T-helper 2 cell treated with Interferon-gamma antibody and Interleukin-4, amounts not matched to agents 5 μg/mL and 100 μg/mL, for 36 hours (primary cell): Measurements from ENCODE around the gene ARL15.

ENCODE experiments used
- DNase-seq: peaks from one replicate; pipeline ENCODE4 v3.0.0; 2021; ENCODE audit warnings: low spot score
- H3K27ac Mint-ChIP-seq: one replicate; pipeline ENCODE4 v1.8.0; 2021; ENCODE audit warnings: mild to moderate bottlenecking, mixed read lengths
- H3K27me3 Mint-ChIP-seq: one replicate; pipeline ENCODE4 v1.8.0; 2021; ENCODE audit warnings: low read depth, mixed read lengths
- H3K36me3 Mint-ChIP-seq: one replicate; pipeline ENCODE4 v1.8.0; 2021; ENCODE audit warnings: low read depth, mixed read lengths
- H3K4me1 Mint-ChIP-seq: one replicate; pipeline ENCODE4 v1.8.0; 2021; ENCODE audit warnings: low read depth, mixed read lengths
- H3K4me3 Mint-ChIP-seq: one replicate; pipeline ENCODE4 v1.8.0; 2022; ENCODE audit warnings: mild to moderate bottlenecking, moderate library complexity, mixed read lengths
- H3K9me3 Mint-ChIP-seq: one replicate; pipeline ENCODE4 v1.8.0; 2021; ENCODE audit warnings: mixed read lengths

The ARL15 gene

DNA sequence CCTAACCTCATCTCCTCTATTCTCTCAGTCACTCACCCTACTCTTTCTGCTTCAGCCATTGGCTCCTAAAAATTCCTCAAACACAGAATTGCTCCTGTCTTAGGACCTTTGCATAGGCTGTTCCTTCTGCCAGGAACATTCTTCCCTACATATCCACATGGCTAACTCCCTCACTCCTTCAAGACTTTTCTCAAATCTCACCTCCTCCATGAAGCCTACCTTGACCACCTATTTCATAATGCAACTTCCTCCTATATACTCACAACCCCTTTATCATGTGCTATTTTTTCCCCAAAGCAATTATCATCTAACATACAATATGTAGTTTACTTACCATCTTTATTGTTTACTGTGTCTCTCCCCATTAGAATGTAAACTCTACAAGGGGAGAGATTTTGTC is 45.8 kb downstream of the ARL15 start:
- no peak for DNase-seq
- Mint-ChIP-seq H3K4me1 (no peaks in the 10 kb centered on the region), H3K4me3 (no peak overlapping the region), H3K27ac (no peak overlapping the region), H3K27me3 (peaks cover 2% of the 10 kb centered on the region), H3K9me3 (no peaks in the 10 kb centered on the region), H3K36me3 (no peaks in the 10 kb centered on the region)

DNA sequence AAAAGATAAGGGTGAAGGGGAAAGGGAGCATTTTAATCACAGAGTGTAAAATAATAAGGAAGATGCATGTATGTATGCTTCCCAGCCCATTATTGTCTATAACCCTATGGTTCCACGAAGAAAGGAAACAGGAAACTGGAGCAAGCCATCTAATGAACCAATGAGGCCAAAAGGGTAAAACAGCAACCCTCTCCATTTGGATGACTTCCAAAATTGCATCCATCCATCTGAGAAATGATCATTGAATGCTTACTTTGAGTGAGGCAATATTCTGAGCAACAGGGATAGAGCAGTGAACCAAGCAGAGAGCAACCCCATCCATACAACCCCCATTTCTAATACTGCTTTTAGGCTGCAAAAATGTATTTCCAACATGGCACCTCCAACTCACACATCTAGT is 46.9 kb downstream of the ARL15 start:
- Mint-ChIP-seq H3K4me3 (no peak overlapping the region), H3K27me3 (peaks cover 2% of the 10 kb centered on the region), H3K36me3 (no peaks in the 10 kb centered on the region), H3K27ac (no peak overlapping the region), H3K4me1 (no peaks in the 10 kb centered on the region), H3K9me3 (no peaks in the 10 kb centered on the region)
- no peak for DNase-seq

DNA sequence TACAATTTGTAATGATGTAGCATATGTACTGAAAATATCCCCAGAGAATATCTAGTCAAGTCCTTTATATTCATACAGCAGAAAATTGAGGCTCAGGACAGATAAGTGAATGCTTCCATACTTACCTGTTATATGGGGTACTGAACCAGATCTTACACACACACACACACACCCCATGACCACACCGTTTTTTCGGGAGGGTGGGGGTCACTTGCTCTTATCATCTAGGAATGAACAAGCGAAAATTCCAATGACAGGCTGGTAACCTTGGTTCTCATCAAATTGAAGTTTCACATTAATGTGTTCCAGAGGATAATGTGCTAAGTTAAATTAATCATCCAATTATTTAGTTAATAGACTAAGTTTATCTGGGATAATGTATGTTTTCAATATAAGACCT is 48.8 kb downstream of the ARL15 start:
- no peak overlapping the region for H3K4me3 Mint-ChIP-seq

DNA sequence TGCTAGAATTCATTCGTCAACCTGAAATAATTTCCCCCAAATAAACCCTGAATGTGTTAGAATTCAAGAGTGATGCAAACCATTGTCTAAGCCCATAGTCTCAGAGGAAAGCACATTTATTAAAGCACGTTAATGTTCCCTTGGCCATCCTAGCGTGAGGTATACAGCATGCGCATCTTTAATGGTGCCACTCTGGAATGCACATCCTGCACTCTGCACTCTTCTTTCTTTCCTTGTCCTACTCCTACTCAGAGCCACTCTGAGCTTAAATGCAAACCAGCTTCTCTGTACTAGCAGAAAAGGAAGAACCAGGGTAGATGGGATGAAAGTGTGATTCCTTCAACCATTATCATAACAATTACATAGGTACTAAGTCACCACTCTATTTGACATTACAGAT is 50.4 kb downstream of the ARL15 start:
- Mint-ChIP-seq H3K9me3 (no peaks in the 10 kb centered on the region), H3K27me3 (peaks cover 7% of the 10 kb centered on the region), H3K4me3 (no peak overlapping the region), H3K36me3 (no peaks in the 10 kb centered on the region), H3K4me1 (peaks cover 7% of the 10 kb centered on the region), H3K27ac (no peak overlapping the region)
- no peak for DNase-seq

More for the DNA sequence above, 48.8 kb downstream of the ARL15 start:
- no peak for DNase-seq
- H3K36me3 Mint-ChIP-seq = no peaks in the 10 kb centered on the region
- H3K9me3 Mint-ChIP-seq = no peaks in the 10 kb centered on the region
- peaks cover 2% of the 10 kb centered on the region for H3K27me3 Mint-ChIP-seq
- H3K27ac Mint-ChIP-seq = no peak overlapping the region
- H3K4me1 Mint-ChIP-seq = peaks cover 2% of the 10 kb centered on the region

DNA sequence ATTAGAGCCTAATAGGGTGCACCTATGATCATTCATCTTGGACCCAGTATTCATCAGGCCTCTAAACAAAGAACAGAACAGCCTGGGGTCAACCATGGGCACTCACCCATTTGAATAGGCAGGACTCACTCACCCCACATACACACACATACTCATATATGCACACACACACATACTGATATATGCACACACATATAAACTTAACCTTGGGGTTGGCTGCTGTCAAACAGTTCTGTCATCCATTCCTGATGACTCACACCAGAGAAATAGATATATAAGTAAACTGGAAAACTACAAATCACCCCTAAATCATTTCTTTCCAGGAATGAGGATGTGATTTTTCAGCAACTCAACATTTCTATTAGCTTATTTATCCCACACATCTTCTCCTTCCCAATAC is 51.3 kb downstream of the ARL15 start:
- peaks cover 7% of the 10 kb centered on the region for H3K4me1 Mint-ChIP-seq

DNA sequence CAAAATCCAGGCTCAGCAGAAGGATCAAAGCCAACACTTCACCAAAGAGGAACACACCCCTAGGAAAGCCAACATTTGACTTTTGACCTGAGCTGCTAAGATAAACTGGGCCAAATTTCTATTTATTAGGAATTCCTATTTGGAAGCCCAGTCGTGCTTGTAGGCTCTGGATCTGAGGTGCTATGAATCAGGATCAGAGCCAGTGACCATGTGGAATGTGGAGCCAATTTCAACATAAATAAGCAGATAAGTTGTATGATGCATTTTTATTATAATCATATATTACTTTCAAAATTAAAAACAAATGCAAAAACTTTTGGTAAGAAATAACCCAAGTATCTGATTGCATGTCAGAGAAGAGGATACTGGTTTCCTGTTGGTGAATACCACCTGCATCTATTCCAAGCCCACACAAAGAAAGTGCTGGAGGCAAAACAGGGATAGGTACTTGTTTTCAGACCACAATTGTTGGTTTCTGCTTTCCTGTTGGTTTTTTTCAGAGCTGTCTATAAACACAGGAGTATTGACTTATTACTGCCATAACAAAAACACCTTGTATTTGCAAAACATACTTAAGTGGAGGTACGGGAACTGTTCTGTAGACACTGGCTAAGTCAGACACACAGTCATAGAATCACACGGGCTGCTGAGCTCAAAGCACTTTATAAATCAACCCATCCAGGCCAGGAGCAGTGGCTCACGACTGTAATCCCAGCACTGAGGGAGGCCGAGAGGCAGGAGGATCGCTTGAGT is 52.8 kb downstream of the ARL15 start:
- Mint-ChIP-seq H3K27ac (no peak overlapping the region), H3K27me3 (peaks cover 5% of the 10 kb centered on the region), H3K4me3 (no peak overlapping the region), H3K9me3 (no peaks in the 10 kb centered on the region), H3K4me1 (peaks cover 7% of the 10 kb centered on the region), H3K36me3 (no peaks in the 10 kb centered on the region)
- no peak for DNase-seq

More for the DNA sequence above, 51.3 kb downstream of the ARL15 start:
- Mint-ChIP-seq H3K9me3 (no peaks in the 10 kb centered on the region), H3K27ac (no peak overlapping the region), H3K27me3 (peaks cover 6% of the 10 kb centered on the region), H3K36me3 (no peaks in the 10 kb centered on the region), H3K4me3 (no peak overlapping the region)
- no peak for DNase-seq

DNA sequence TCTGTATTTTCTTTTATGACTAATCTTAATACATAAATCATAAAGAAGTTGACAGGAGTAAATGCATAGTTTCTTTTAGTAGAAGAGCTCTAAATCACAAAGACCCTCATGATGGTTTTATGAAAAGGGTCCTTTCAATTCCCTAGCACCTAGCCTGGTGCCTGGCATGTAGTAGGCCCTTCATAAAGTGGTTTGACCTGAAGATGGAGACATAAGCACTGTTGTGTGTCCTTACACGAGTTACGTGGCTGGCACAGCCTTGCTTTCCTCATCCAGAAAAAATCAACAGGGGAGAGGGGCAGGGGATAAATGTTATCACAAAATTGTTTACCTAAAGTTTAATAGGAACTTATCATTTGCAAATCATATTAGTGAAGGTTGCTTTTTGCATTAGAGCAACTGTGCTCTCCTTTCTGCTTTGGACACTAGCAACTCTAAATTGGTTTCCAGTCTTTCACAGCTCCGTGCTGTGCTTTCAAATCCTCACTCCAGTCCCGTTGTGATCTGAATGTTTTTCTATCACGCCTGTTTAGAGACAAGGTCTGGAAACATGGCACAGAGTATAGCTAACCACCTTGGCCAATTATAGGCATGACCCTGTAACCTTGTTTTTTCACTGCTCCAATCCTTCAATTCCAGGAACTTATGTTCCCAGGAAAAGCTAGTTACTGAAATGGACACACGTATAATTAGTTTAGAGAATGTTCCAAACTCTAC is 55.7 kb downstream of the ARL15 start:
- Mint-ChIP-seq H3K27ac (no peak overlapping the region), H3K4me1 (peaks cover 7% of the 10 kb centered on the region), H3K4me3 (no peak overlapping the region), H3K36me3 (no peaks in the 10 kb centered on the region), H3K9me3 (no peaks in the 10 kb centered on the region), H3K27me3 (peaks cover 5% of the 10 kb centered on the region)
- DNase-seq = no peak

DNA sequence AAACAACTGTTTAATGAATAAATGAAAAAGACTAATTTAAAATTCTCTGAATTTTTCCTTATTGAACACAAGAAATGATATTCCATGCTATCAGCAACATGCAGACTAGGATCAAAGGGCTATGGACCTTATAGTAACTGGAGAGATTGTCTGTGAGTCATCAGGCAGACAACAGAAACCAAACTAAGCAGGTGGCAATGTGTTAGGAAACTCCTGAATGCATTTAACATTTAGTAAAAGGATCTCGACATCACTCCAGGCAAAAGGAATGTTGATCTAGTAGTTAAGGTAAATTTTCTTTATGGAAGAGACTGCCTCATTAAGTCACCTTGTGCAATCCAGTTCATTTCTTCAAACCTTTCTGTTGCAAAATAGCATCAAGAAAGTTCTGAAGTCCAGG is 58.4 kb downstream of the ARL15 start:
- H3K27me3 Mint-ChIP-seq = peaks cover 10% of the 10 kb centered on the region
- H3K4me3 Mint-ChIP-seq = no peak overlapping the region
- no peaks in the 10 kb centered on the region for H3K36me3 Mint-ChIP-seq
- no peaks in the 10 kb centered on the region for H3K9me3 Mint-ChIP-seq
- no peak for DNase-seq
- H3K27ac Mint-ChIP-seq = no peak overlapping the region
- H3K4me1 Mint-ChIP-seq = peaks cover 5% of the 10 kb centered on the region

DNA sequence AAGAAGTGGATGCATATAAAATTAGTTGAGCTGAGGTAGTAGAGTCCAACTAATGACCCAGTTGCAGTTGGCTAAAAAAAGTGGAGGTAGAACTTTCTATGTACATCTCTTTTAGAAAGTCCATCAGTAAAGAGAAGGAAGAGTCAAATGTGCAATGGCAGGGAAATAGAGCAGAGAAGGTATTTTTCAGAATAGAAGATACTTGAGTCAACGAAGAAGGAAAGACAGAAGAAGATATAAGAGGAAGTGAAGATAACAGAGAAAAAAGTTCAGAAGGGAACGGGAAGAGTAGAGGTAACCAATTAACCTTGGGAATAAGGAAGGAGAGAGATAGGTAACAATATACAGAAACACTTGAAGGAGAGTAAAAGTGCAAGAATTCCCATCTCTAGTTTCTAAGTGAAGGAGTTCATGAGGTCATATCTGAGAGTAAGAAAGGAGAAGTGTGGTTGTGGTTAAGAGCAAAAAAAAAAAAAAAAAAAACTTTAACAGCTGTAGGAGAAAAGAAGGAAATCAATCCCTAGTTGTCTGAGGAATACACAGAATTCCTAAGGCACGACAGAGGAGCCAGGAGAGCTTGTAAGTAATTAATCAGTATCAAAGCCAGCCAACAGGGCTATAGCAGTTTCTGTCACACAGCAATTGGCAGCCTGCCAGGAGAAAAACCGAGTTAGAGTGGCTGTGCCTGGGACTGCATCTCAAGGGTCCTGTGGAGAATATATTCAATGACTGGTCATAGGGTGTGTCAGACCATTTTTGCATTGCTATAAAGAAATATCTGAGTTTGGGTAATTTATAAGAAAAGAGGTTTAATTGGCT is 61.0 kb downstream of the ARL15 start:
- peaks cover 11% of the 10 kb centered on the region for H3K27me3 Mint-ChIP-seq
- H3K4me1 Mint-ChIP-seq = no peaks in the 10 kb centered on the region
- no peak overlapping the region for H3K4me3 Mint-ChIP-seq
- no peak for DNase-seq
- H3K36me3 Mint-ChIP-seq = no peaks in the 10 kb centered on the region
- no peak overlapping the region for H3K27ac Mint-ChIP-seq
- no peaks in the 10 kb centered on the region for H3K9me3 Mint-ChIP-seq

DNA sequence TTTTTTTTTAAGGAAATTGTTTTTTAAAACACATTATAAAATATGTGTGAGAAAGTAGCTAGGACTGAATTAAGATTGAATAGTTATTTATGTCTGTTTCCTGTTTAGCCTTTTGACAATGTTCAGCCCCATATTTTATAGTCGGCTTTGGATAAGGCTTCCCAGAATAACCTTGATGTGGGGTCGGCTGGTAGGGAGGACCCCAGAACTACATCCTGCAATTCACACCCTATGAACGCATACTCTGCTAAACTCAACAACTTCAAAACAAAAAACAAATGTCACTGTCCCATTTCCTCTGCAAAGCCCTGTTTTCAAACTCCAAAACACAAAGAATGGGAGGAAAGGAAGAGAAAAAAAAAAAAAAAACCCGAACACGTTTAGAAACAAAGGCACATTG is 63.1 kb downstream of the ARL15 start:
- Mint-ChIP-seq H3K4me1 (no peaks in the 10 kb centered on the region), H3K4me3 (no peak overlapping the region)

DNA sequence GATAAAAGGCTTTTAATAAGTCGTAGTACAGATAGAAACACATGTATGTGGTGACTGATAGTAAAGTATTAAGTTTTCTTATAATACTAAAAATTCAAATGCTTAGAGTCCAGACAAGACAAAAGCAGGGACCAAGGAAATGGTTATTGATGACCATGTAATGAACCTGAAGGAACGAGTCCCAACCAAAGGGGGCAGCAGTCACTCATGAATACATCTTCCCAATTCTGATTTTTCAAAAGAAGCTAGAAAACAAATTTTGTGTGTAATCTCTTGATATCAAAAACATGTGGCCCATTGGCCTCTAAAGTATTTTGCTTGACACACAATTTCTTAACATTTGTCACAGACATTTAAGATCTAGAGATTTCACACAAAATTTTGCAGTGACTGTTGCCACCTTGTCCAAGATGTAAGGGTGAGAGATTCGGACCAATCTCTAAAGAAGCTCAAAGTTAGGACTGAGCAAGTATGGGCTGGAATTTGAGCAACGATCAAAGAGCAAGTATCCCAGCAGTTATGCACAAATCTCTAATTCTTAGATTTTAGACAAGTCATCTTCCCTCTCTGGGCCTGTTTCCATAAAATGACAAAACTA is 66.8 kb downstream of the ARL15 start:
- Mint-ChIP-seq H3K27me3 (peaks cover 11% of the 10 kb centered on the region), H3K4me1 (no peaks in the 10 kb centered on the region), H3K27ac (no peak overlapping the region), H3K4me3 (no peak overlapping the region), H3K9me3 (no peaks in the 10 kb centered on the region), H3K36me3 (no peaks in the 10 kb centered on the region)
- no peak for DNase-seq

More for the DNA sequence above, 63.1 kb downstream of the ARL15 start:
- Mint-ChIP-seq H3K27ac (no peak overlapping the region), H3K36me3 (no peaks in the 10 kb centered on the region), H3K27me3 (peaks cover 11% of the 10 kb centered on the region), H3K9me3 (no peaks in the 10 kb centered on the region)
- no peak for DNase-seq

DNA sequence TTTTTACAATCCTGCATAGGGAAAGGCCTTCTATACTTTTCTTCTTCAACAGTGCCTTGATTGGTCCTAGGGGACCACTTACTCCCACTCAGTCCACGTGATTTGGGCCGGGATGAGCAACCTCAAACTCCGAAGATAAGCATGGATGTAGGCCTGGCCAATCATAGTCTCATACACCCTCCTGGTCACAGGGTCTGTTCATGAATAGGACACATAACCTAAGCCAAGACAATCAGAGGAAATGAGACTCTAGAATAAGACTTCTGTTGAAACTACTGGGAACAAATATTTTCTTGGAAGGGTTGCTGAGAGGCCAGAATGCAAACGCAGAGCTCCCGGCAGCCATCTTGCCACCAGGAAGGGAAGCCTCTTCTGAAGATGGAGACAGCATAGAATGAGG is 68.1 kb downstream of the ARL15 start:
- Mint-ChIP-seq H3K36me3 (no peaks in the 10 kb centered on the region), H3K27ac (no peak overlapping the region), H3K27me3 (peaks cover 8% of the 10 kb centered on the region), H3K4me1 (no peaks in the 10 kb centered on the region), H3K4me3 (no peak overlapping the region), H3K9me3 (no peaks in the 10 kb centered on the region)
- no peak for DNase-seq

DNA sequence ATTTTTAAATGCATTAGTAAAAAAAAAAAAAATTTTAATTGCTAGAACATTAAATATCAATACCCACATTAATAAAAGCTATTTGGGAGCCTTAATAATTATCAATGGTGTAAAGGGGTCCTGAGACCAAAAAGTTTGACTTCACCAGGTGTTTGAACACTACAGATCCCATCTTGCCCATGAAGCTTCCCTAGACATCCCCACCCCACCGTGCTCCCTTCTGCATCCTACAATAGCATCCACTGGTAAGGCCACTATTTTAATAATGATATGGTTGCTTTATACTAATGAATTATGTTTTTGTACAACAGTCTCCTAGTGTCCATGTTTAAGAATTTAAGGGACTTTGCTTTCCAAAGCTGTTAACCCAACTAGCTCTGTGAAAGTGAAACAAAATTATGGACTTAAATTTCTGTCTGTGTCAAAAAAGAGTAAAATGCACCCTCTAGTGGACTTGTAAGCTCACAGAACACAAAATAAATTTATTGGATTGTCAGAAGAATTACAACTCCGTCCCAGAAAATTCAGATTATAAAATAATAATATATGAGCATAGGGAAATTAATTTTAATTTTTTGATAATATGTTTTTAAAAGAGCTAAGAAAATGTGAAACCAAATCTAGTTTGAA is 76.0 kb downstream of the ARL15 start:
- peak overlapping the region; percentile 25 for H3K4me3 Mint-ChIP-seq
- DNase-seq = no peak
- H3K36me3 Mint-ChIP-seq = no peaks in the 10 kb centered on the region
- peaks cover 6% of the 10 kb centered on the region for H3K27me3 Mint-ChIP-seq
- peaks cover 2% of the 10 kb centered on the region for H3K4me1 Mint-ChIP-seq
- no peak overlapping the region for H3K27ac Mint-ChIP-seq
- H3K9me3 Mint-ChIP-seq = no peaks in the 10 kb centered on the region
